ENCODE data around the gene TBX19.

DNA sequence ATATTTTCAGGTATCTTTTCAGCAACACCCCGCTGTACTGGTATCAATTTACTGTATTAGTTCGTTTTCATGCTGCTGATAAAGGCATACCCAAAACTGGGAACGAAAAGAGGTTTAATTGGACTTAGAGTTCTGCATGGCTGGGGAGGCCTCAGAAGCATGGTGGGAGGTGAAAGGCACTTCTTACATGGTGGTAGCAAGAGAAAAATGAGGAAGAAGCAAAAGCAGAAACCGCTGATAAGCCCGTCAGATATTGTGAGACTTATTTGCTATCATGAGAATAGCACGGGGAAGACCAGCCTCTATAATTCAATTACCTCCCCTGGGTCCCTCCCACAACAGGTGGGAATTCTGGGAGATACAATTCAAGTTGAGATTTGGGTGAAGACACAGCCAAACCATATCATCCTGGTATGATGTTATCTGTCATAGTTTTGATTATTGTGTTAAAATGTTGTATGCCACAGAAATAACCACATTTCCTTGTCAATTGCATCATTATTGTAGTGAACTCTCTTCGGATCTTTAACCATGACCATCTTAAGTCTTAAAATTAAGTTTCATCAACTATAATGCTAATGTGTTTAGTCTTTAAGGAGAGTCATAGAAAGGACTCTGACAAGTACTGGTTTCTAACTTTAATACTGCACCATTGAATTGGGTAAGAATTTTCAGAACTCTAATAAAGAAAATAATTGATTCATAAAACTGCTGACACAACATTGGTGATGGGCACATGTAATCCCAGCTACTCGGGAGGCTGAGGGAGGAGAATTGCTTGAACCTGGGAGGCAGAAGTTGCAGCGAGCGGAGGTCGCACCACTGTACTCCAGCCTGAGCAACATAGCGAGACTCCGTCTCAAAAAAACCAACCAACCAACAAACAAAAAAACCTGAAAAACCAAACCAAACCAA is 58.2 kb downstream of the TBX19 start:
- TF ChIP-seq, protein P1, sequence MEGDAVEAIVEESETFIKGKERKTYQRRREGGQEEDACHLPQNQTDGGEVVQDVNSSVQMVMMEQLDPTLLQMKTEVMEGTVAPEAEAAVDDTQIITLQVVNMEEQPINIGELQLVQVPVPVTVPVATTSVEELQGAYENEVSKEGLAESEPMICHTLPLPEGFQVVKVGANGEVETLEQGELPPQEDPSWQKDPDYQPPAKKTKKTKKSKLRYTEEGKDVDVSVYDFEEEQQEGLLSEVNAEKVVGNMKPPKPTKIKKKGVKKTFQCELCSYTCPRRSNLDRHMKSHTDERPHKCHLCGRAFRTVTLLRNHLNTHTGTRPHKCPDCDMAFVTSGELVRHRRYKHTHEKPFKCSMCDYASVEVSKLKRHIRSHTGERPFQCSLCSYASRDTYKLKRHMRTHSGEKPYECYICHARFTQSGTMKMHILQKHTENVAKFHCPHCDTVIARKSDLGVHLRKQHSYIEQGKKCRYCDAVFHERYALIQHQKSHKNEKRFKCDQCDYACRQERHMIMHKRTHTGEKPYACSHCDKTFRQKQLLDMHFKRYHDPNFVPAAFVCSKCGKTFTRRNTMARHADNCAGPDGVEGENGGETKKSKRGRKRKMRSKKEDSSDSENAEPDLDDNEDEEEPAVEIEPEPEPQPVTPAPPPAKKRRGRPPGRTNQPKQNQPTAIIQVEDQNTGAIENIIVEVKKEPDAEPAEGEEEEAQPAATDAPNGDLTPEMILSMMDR (IDR thresholded peaks at IDR 0.05), result no peak
- TF ChIP-seq POLR2A (IDR thresholded peaks at IDR 0.05), result no peak

Data from Peyer's patch (tissue), 4 donors.